ENCODE data around the gene RPP25L.
"Not testable (repeated sequence)": the region's sequence is repeated elsewhere in the genome, so short reads cannot be mapped to it uniquely, and the experiment has no call there.

Gene RPP25L, protein sequence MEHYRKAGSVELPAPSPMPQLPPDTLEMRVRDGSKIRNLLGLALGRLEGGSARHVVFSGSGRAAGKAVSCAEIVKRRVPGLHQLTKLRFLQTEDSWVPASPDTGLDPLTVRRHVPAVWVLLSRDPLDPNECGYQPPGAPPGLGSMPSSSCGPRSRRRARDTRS

DNA sequence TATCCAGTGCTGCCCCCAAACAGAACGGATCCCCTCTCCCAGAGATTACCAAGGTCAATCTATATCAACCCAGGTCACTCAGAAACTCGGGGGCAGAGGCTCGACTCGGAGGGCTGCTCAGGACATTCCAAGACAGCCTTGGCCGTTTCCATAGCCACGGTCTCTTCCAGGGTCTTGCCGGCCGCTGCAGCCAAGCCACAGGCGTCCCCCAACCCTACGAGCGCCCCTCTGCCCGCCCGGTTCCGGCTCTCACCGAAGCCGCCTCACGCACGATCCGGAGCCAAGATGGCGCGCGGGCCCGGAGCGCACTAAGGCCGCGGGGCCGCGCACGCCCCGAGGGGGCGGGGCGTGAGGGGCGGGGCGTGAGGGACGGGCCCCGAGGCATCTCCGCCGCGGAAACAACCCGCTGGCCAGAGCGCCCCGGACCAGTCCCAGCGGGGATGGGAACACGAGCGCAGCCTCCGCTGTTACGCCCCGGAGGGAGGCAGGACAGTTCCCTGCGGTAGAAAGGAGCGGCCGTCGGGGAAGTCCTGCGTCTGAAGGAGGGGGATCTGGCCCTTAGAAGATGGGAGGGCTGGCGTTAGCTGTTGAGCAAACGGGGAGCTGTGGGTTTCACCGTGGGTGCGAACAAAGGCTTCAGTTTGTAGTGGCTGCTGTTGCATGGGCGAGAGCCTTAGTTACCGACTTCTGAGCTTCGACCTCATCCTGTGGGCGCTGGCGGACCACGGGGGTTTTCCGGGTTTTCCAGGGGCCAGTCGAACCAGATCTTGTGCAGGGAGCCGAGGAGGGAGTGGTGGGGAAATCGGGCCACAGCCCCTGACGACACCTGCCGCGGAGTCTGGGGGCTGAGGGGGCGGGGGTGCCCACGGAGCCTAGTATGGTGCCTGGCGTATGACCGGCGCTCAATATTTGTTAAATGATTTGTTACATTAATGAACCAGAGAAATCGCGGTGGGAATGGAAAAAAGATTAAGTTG lies at the start of gene RPP25L:
TSS of gene RPP25L (minus strand) at position 287 of the 977 bp plus-strand sequence. CDS start 801 bp downstream, outside the sequence.
- DNase-seq = peak; percentile 83

DNA sequence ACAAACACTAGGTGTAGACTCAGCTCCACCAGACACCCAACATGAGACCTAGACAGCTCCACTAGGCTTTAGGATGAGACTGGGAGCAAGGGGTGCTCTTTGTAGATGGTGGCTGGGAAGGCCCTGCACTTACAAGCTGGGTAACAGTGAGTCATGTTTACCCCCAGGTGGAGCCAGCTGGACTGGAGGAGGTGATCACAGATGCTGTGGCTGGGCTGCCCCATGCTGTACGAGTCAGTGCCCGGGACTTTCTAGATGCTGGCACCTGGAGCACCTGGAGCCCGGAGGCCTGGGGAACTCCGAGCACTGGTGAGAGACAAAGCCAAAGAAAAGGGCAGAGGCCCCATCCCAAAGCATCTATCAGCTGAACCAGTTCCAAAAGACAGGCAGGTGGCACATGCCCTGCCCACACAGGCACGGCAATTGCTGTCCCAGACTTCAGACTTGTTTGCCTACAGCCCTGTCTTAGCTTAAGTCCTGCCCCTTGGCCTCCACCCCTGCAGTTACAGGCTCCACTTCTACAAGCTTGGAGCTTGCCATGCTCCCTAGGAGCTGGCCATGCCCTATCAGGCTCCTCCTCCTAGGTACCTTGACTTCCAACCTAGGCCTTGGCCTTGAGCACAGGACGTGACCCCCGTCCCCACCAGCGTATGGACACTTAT lies 47.8 kb upstream of the RPP25L start:
- DNase-seq = no peak

DNA sequence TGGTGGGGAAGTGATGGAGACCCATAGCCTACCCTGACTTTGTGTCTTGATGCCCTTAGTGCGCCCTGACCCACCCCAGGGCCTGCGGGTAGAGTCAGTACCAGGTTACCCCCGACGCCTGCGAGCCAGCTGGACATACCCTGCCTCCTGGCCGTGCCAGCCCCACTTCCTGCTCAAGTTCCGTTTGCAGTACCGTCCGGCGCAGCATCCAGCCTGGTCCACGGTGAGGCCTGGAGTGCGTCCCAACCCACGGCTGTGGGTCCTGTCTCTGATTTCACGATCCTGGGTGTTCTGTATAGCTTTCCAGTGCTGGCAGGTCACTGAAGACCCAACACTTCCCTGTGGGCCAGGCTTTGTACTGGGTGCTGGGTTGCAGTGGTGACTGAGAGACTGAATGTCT lies 46.6 kb upstream of the RPP25L start:
- no peak for DNase-seq

DNA sequence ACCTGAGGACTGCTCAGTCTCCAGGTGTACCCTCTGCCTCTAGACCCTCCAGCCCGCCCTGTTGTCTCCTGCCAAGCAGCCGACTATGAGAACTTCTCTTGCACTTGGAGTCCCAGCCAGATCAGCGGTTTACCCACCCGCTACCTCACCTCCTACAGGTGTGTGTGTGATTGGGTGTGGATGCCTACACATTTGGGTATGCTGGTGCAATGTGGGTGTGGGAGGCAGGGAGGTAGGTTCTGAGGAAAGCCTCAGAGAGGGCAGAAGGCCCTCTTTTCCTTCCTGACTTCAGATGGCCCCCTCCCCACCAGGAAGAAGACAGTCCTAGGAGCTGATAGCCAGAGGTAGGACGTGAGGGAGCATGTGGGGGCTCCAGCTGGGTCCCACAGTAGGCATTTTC lies 45.1 kb upstream of the RPP25L start:
- no peak for DNase-seq

DNA sequence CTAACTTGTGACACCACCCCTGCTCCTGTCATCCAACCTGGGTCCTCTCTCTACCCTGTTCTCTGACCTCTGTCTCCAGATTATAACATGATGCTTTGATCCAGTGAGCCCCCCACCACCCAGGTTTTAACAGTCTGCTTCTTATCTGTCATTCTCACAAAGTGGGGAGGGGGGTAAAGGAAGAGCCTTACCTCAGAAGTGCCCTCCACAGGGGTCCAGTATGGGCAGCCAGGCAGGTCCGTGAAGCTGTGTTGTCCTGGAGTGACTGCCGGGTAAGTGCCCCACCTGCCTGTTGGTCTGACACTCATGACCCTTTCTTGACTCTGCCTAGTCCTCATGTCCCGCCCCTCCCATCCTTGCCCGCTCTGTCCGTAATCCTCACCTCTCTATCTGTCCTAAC lies 43.5 kb upstream of the RPP25L start:
- DNase-seq = no peak

DNA sequence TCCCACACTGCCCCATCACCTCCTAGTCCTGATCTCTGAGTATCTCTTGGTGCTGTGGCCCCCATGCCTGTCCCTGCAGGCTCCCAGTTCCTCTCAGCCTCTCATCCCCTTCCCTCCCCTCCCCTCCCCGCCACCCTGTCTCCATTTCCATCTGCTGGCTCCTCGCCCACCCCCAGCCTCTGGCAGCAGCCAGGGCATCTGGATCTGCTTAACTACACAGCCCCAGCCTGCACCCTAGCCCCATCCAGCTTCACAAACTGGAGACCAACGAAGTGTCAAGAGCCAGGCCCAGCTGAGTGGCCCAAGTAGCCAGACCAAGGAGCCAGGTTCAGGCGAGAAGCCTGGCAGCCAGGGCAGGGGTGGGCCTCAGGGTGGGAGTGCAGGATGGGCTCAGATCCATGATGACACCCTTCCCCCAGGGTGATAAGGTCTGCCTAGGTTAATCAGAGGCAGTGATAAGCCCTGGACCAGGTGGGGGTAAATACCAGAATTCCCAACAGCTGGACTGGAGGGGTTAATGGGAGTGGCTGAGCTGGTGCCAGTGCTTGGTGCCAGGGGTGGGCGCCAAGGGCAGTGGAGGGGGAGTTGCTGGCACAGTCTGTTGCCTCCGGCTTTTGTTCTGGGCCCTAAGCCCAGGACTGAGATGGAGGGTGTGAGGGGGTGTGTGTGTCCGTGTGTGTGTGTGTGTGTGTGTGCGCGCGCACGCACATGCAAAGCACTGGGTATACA lies 42.6 kb upstream of the RPP25L start:
- no peak for DNase-seq

DNA sequence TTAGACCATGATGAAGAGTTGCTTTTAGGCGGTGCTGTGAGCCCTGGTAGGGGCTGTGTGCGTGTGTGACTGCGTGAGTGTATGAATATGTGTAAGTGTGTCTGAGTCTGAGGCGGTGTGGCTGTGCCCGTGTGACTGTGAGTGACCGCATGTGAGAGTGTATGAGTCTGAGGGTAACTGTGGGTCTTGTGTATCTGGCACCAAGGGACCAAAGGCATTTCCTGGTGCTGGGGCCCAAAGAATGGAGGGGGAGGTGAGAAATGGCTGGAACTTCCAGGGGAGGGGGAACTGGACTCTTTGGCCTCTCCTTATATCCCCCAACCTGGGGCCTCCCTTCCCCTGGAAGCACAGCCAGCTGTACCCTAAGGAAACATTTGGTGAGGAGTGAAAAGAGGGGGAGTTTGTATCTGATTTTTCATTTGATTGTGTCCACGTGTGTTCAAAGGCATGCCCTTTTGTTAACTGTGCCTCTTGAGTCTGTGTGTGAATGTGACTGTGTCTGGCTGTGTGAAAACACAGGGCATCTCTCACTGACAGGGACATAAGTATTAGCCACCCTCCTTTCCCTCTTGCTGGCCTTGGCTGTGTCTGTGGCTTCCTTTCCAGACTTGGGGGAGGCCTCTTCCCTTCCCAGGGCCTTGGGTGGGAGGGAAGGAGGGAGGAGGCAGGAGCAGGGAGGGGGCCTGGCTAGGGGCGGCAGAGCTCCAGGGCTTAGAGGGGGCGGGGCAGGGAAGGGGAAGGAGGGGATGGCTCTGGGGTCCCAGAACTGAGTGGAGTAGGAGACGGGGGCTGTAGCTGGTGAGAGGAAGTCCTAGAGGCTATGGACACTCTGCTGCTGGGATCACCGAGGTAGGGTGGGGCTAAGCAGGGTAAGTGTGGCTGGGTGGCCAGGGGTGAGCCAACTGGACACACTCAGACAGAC lies 41.5 kb upstream of the RPP25L start:
- DNase-seq = no peak

DNA sequence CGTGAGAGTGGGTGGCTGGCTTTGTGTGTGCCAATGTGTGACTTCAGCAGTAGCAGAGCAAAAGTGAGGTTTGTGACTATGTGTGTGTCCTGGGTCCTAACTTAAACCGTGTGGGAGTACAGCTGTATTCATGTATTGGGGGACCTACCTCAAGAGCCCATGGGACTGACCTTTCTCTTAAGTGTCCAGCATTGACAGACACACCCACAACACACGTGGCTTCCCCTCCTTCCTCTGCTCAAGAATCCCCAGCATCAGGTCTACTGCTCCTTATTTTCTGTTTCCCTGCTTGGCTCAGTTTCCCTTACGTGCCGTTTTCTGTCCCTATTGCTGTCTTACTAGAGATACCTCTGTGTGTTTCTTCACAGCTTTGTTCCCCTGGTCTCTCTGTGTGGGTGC lies 40.7 kb upstream of the RPP25L start:
- DNase-seq = no peak

DNA sequence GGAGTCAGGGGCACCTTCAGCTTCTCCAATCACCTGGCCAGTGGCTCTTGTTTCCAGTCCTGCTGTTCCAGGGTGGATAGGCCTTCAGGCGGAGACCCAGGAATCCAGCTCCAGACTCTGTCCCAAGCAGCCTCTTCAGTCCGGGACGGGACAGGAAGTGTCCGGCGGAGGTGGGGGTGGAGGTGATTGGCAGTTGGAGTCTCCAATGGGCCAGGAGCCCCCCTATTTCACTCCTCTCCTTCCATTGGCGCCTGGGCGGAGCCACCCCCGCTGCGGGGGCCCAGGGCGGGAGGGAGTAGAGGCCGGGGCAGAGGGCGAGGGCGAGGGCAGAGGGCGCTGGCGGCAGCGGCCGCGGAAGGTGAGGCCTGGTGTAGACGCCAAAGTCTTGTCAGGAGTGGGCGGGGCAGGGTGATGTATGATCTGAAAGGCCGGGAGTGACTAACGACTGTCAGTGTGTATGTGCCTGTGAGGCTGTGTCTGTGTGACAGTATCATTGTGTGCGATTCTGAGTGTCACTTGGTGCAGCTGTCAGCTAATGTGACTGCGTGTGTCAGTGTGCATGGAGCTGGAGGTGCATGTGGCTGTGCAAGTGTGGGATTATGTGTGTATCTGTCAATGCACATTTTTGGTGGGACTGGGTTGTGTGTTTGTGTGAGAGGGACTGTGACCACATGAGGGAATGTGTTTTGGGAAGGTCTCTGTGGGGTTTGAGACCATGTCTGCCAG lies 40.1 kb upstream of the RPP25L start, which contains the start of gene IL11RA:
TSS of gene IL11RA (plus strand) at position 310 of the 726 bp plus-strand sequence. CDS start 3,033 bp downstream, outside the sequence.
- DNase-seq = peak; percentile 23

DNA sequence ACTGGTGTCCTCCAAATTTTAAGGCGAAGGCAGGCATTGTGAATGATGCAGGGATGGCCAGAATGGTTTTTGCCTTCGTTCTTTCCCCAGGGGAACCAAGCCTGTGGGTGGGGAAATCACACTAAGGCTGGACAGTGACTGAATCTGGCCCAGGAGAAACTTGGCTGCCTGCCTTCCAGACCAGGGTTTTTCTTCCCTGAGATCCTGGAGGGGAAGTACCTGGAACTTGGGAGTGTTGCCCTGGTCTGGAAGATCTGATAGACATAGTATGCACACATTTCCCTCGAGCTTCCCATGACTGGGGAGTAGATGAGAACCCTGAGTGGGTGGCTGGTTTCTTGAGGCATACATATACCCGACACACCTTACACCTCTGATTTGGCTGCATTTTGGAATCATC lies 39.4 kb upstream of the RPP25L start:
- DNase-seq = no peak

DNA sequence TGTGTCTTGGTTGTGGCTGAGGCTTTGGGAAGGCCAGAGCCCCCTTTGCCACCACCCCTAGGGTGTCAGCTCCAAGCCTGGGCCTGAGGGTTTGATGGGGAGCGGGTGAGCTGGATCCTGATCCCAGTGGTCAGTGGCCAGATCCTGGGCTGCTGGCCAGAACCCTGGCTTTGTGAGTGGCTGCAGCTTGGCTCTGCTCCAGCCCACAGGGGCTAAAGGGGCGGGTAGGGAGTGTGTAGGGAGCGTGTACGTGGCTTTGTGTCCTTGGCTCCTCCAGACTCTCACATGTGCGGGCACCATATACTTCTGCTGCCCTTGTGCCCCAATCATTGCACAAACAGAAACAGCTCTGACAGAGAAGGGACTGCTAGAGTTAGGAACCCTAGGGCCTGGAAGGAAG lies 38.9 kb upstream of the RPP25L start:
- no peak for DNase-seq

DNA sequence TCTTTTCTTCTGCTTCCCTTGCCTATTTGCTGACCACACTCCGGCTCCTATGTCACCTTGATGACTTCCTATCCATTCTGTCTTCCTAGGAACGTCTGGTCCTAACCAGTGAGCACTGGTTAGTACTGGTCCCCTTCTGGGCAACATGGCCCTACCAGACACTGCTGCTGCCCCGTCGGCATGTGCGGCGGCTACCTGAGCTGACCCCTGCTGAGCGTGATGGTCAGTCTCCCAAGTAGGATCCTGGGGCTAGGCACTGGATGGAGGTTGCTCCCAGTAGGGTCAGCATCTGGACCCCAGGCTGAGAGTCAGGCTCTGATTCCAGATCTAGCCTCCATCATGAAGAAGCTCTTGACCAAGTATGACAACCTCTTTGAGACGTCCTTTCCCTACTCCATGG lies 36.8 kb upstream of the RPP25L start:
- no peak for DNase-seq

DNA sequence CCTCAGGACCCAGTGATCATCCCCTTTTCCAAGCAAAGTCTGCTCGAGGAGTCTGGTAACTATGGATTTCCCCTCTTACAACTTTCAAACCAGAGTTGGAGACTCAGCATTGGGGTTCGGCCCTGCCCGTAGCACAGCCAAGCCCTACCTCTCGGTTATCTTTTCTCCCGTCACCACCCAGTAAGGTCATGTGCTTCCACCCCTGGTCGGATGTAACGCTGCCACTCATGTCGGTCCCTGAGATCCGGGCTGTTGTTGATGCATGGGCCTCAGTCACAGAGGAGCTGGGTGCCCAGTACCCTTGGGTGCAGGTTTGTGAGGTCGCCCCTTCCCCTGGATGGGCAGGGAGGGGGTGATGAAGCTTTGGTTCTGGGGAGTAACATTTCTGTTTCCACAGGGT lies 35.8 kb upstream of the RPP25L start:
- DNase-seq = no peak

DNA sequence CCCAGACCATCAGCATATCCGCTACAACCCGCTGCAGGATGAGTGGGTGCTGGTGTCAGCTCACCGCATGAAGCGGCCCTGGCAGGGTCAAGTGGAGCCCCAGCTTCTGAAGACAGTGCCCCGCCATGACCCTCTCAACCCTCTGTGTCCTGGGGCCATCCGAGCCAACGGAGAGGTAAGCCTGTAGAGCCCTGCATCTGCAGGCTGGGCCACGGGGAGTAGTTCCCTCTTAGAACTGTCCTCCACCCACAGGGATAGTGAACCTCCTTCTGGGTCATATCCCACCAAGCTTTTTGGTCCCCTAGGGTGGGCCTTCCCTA lies 35.1 kb upstream of the RPP25L start:
- no peak for DNase-seq

DNA sequence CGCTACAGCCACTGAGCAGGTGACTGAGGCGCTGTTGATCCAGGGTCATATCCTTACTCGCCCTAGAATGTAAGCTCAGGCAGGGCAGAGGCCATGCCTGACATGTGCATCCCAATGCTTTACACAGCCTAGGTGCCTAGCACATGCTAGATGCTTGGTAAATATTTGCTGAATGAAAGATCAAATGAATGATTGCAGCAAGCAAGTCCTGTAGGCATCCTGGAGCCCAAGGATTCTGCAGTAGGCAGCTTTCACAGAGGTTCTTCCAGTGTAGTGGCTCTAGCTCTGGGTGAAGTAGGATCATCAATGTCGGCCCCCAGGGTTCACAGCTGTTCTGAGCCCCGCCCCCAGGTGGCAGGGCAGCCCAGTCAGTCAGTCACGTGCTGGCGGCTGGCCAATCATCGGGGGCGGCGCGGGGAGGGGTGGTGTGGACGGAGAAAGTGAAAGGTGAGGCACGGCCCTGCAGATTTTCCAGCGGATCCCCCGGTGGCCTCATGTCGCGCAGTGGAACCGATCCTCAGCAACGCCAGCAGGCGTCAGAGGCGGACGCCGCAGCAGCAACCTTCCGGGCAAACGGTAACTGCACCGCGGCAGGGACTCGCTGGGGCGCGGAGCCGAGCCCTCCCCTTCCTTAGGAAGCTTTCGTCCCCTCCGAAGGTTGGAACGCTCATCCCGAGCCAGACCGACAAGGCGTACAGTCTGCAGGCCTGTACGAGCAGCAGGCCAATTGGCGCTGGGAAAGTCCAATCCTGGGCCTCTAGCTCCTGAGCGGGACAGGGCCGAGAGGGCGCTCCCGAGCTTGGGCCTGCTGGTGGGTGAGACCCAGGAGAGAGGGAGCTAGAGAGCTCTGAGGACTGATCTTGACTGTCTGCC lies 34.5 kb upstream of the RPP25L start, which contains the start of gene GALT:
TSS of gene GALT (plus strand) at position 465 of the 873 bp plus-strand sequence. CDS start at position 495, 30 bp downstream.
- peak; percentile 91 for DNase-seq

DNA sequence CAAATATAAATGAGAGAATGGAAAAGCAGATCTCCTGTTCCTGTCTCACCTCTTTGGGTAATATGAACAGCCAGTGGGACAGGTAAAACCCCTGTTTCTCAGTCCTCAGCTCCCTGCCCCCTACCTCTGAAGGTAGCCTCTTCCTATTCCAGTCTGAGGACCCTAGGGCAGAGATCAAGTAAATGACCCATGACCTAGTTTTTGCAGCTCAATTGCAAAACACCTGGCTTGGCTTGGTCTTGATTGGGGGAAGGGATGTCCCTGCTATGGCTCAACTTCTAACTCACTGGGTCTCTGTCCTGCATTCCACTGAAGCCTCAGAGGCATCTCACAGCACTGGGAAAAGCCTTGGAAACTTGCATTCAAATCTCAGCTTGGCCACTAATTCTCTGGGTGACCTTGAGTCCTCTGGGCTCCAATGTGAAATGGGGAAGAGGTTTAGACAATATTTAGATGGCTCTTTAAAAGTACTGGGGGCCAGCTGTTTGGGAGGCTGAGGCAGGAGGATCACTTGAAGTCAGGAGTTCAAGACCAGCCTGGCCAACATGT lies 32.9 kb upstream of the RPP25L start:
- no peak for DNase-seq

DNA sequence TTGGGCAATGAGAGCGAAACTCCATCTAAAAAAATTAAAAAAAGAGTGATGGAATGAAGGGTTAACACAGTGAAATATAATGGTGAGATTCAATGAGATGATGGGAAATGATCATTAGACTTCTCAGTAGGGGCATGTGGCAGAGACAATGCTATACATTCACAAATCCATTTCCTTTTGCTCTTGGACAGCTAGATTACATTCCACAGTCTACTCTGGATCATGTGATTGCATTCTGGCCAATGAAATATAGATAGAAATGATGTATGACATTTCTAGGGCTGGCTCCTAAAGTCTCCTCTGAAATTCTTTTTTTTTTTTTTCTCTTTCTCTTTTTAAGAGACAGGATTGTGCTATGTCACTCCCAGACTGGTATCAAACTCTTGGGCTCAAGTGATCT lies 30.8 kb upstream of the RPP25L start:
- DNase-seq = no peak

DNA sequence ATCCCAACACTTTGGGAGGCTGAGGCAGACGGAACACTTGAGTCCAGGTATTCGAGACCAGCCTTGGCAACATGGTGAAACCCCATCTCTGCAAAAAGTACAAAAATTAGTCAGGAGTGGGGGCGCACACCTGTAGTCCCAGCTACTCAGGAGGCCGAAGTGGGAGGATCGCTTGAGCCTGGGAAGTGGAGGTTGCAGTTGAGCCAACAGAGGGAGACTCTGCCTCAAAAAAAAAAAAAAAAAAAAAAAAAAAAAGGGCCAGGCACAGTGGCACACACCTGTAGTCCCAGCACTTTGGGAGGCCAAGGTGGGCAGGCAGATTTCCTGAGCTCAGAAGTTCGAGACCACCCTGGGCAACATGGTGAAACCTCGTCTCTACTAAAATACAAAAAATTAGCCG lies 27.4 kb upstream of the RPP25L start:
- not testable (repeated sequence) for DNase-seq

DNA sequence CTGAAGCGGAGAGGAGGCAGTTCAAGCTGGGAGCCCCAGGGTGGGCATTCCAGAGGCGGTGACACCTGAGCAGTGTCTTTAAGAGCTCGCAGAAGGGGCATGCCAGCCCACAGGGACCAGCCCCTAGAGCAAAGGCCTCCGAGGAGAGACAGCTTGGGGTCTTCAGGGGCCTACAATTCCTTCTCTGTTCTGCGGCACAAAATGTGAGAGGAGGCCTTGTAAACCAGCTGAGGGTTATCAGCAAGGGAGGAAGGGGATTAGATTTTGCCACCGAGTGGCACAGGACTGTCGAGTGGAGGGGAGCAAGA lies 26.2 kb upstream of the RPP25L start:
- no peak for DNase-seq

Data from CD4-positive, alpha-beta T cell treated with Interferon gamma for 1 hour (primary cell).